HEK293 (cell line): Measurements from ENCODE around the gene GCAT.
A peak's percentile ranks its signal among the peaks of the same experiment; 100 is the strongest.

Experiments
- BCL11A ChIP-seq: fragments of 450-650 bp; formaldehyde crosslinking; IDR thresholded peaks from 2 replicates; pipeline ENCODE4 v1.5.1; 2016; ENCODE audit warnings: low read depth, missing biosample characterization, missing genetic modification characterization
- GLIS2 ChIP-seq: fragments of 450-650 bp; formaldehyde crosslinking; IDR thresholded peaks from 2 replicates; pipeline ENCODE4 v1.5.1; 2016; ENCODE audit warnings: missing biosample characterization, missing genetic modification characterization
- KLF16 ChIP-seq: fragments of 450-650 bp; formaldehyde crosslinking; IDR thresholded peaks from 2 replicates; pipeline ENCODE4 v1.5.1; 2017; ENCODE audit warnings: missing biosample characterization, missing genetic modification characterization
- MYNN ChIP-seq: fragments of 450-650 bp; formaldehyde crosslinking; IDR thresholded peaks from 2 replicates; pipeline ENCODE4 v1.5.1; 2016; ENCODE audit warnings: missing biosample characterization, missing genetic modification characterization, borderline replicate concordance
- PRDM1 ChIP-seq: fragments of 450-650 bp; formaldehyde crosslinking; IDR thresholded peaks from 2 replicates; pipeline ENCODE4; 2016; ENCODE audit warnings: missing biosample characterization, missing genetic modification characterization
- SCRT1 ChIP-seq: fragments of 450-650 bp; formaldehyde crosslinking; IDR thresholded peaks from 2 replicates; pipeline ENCODE4 v1.5.1; 2016; ENCODE audit warnings: missing biosample characterization, missing genetic modification characterization, borderline replicate concordance
- SCRT2 ChIP-seq: fragments of 450-650 bp; formaldehyde crosslinking; IDR thresholded peaks from 2 replicates; pipeline ENCODE4 v1.5.1; 2016; ENCODE audit warnings: missing biosample characterization, missing genetic modification characterization
- SP2 ChIP-seq: fragments of 450-650 bp; formaldehyde crosslinking; IDR thresholded peaks from 2 replicates; pipeline ENCODE4 v1.5.1; 2016; ENCODE audit warnings: missing biosample characterization, missing genetic modification characterization
- SP7 ChIP-seq: fragments of 450-650 bp; formaldehyde crosslinking; IDR thresholded peaks from 2 replicates; pipeline ENCODE4 v1.5.1; 2016; ENCODE audit warnings: missing biosample characterization, missing genetic modification characterization
- YY2 ChIP-seq: fragments of 450-650 bp; formaldehyde crosslinking; IDR thresholded peaks from 2 replicates; pipeline ENCODE4 v1.5.1; 2016; ENCODE audit warnings: missing biosample characterization, missing genetic modification characterization
- ZBTB7A ChIP-seq: fragments of 450-650 bp; formaldehyde crosslinking; IDR thresholded peaks from 2 replicates; pipeline ENCODE4 v1.5.1; 2016; ENCODE audit warnings: low read depth, missing biosample characterization, missing genetic modification characterization
- ZBTB8A ChIP-seq: fragments of 450-650 bp; formaldehyde crosslinking; IDR thresholded peaks from 2 replicates; pipeline ENCODE4 v1.5.1; 2016; ENCODE audit warnings: missing biosample characterization, missing genetic modification characterization
- ZFP41 ChIP-seq: fragments of 450-650 bp; formaldehyde crosslinking; IDR thresholded peaks from 2 replicates; pipeline ENCODE4 v1.5.1; 2016; ENCODE audit warnings: missing biosample characterization, missing genetic modification characterization, borderline replicate concordance
- ZNF132 ChIP-seq: fragments of 450-650 bp; formaldehyde crosslinking; IDR thresholded peaks from 2 replicates; pipeline ENCODE4 v1.5.1; 2017; ENCODE audit warnings: missing biosample characterization, missing genetic modification characterization, borderline replicate concordance
- ZNF223 ChIP-seq: fragments of 450-650 bp; formaldehyde crosslinking; IDR thresholded peaks from 2 replicates; pipeline ENCODE4 v1.5.1; 2016; ENCODE audit warnings: missing biosample characterization, missing genetic modification characterization
- ZNF292 ChIP-seq: fragments of 450-650 bp; formaldehyde crosslinking; IDR thresholded peaks from 2 replicates; pipeline ENCODE4 v1.5.1; 2016; ENCODE audit warnings: low read depth, missing biosample characterization, missing genetic modification characterization, borderline replicate concordance
- ZNF311 ChIP-seq: fragments of 450-650 bp; formaldehyde crosslinking; IDR thresholded peaks from 2 replicates; pipeline ENCODE4 v1.5.1; 2017; ENCODE audit warnings: missing biosample characterization, missing genetic modification characterization, borderline replicate concordance
- ZNF366 ChIP-seq: fragments of 450-650 bp; formaldehyde crosslinking; conservative IDR thresholded peaks from 2 replicates; pipeline ENCODE4 v1.5.1; 2016; ENCODE audit warnings: missing biosample characterization, missing genetic modification characterization
- ZNF416 ChIP-seq: fragments of 450-650 bp; formaldehyde crosslinking; IDR thresholded peaks from 2 replicates; pipeline ENCODE4 v1.5.1; 2016; ENCODE audit warnings: missing biosample characterization, missing genetic modification characterization
- ZNF624 ChIP-seq: fragments of 450-650 bp; formaldehyde crosslinking; IDR thresholded peaks from 2 replicates; pipeline ENCODE4 v1.5.1; 2017; ENCODE audit warnings: missing biosample characterization, missing genetic modification characterization
- ZNF629 ChIP-seq: fragments of 450-650 bp; formaldehyde crosslinking; IDR thresholded peaks from 2 replicates; pipeline ENCODE4 v1.5.1; 2017; ENCODE audit warnings: missing biosample characterization, missing genetic modification characterization
- ZNF660 ChIP-seq: fragments of 450-650 bp; IDR thresholded peaks from 2 replicates; pipeline ENCODE4 v1.5.1; 2018; ENCODE audit warnings: missing biosample characterization, mild to moderate bottlenecking, missing genetic modification characterization
- ZNF843 ChIP-seq: fragments of 450-650 bp; formaldehyde crosslinking; IDR thresholded peaks from 2 replicates; pipeline ENCODE4 v1.5.1; 2016; ENCODE audit warnings: missing biosample characterization, missing genetic modification characterization
- TF ChIP-seq, protein P1 (sequence below): fragments of 450-650 bp; formaldehyde crosslinking; IDR thresholded peaks from 2 replicates; pipeline ENCODE4 v1.5.1; 2017; ENCODE audit warnings: missing biosample characterization, missing genetic modification characterization
- TF ChIP-seq, protein P2 (sequence below): fragments of 450-650 bp; formaldehyde crosslinking; IDR thresholded peaks from 2 replicates; pipeline ENCODE4 v1.5.1; 2016; ENCODE audit warnings: missing biosample characterization, missing genetic modification characterization
- TF ChIP-seq, protein P3 (sequence below): fragments of 450-650 bp; formaldehyde crosslinking; IDR thresholded peaks from 2 replicates; pipeline ENCODE4 v1.5.1; 2016; ENCODE audit warnings: missing biosample characterization, missing genetic modification characterization, low read depth
- TF ChIP-seq, protein P4 (sequence below): fragments of 450-650 bp; formaldehyde crosslinking; IDR thresholded peaks from 2 replicates; pipeline ENCODE4 v1.5.1; 2016; ENCODE audit warnings: missing biosample characterization, missing genetic modification characterization
- TF ChIP-seq, protein P5 (sequence below): fragments of 450-650 bp; formaldehyde crosslinking; IDR thresholded peaks from 2 replicates; pipeline ENCODE4 v1.5.1; 2016; ENCODE audit warnings: missing biosample characterization, missing genetic modification characterization

Gene GCAT

DNA sequence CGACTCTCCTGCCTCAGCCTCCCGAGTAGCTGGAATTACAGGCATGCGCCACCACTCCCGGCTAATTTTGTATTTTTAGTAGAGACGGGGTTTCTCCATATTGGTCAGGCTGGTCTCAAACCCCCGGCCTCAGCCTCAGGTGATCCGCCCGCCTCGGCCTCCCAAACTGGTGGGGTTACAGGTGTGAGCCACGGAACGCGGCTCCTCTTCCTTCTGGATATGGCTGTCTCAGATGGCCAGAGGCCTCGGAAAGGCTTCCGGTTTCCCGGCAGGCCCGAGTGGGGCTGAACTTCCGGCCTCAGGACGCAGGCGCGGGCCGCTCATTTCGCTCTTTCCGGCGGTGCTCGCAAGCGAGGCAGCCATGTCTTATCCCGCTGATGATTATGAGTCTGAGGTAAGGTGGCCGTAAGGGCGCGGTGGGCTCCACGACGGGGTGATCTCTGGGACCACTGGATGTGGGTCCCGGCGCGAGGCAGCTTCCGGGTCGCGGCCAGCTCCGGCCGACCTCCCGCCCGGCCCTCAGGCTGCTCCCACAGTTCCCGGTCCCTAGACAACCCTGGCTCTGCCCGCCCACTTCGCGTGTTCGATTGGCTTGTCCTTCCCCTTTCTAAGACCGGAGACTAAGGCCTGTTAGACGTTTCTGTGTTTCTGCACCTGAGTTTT lies 41.5 kb downstream of the GCAT start, which contains the start of gene EIF3L (continued):
- TF ChIP-seq MYNN (tag by site-specific recombination) = no peak
- TF ChIP-seq ZBTB8A (tag by site-specific recombination) = peak; percentile 39; the same call in 1 of the 2 replicates
- TF ChIP-seq, protein P1, sequence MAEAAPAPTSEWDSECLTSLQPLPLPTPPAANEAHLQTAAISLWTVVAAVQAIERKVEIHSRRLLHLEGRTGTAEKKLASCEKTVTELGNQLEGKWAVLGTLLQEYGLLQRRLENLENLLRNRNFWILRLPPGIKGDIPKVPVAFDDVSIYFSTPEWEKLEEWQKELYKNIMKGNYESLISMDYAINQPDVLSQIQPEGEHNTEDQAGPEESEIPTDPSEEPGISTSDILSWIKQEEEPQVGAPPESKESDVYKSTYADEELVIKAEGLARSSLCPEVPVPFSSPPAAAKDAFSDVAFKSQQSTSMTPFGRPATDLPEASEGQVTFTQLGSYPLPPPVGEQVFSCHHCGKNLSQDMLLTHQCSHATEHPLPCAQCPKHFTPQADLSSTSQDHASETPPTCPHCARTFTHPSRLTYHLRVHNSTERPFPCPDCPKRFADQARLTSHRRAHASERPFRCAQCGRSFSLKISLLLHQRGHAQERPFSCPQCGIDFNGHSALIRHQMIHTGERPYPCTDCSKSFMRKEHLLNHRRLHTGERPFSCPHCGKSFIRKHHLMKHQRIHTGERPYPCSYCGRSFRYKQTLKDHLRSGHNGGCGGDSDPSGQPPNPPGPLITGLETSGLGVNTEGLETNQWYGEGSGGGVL (tag by site-specific recombination) = no peak
- peak; percentile 83 for TF ChIP-seq YY2 (tag by site-specific recombination)
- no peak for TF ChIP-seq BCL11A
- peak; percentile 59 for TF ChIP-seq SP7
- no peak for TF ChIP-seq ZNF311
- TF ChIP-seq ZFP41 (tag by site-specific recombination) = no peak
- no peak for TF ChIP-seq ZNF366 (tag by site-specific recombination)
- 0 out of 2 replicates have a peak, but pooled peaks have one; percentile 34 for TF ChIP-seq ZNF660 (tag by site-specific recombination)
- no peak for TF ChIP-seq PRDM1 (tag by site-specific recombination)
- TF ChIP-seq ZNF132 (tag by site-specific recombination) = no peak
- TF ChIP-seq ZNF629 (tag by site-specific recombination) = peak; percentile 66
- TF ChIP-seq ZNF624 = no peak
- TF ChIP-seq, protein P2, sequence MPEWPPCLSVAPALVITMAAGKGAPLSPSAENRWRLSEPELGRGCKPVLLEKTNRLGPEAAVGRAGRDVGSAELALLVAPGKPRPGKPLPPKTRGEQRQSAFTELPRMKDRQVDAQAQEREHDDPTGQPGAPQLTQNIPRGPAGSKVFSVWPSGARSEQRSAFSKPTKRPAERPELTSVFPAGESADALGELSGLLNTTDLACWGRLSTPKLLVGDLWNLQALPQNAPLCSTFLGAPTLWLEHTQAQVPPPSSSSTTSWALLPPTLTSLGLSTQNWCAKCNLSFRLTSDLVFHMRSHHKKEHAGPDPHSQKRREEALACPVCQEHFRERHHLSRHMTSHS (tag by site-specific recombination) = no peak
- no peak for TF ChIP-seq ZBTB7A
- peak; percentile 43; the same call in 1 of the 2 replicates for TF ChIP-seq KLF16 (tag by site-specific recombination)
- TF ChIP-seq SCRT1 (tag by site-specific recombination) = peak; percentile 99
- TF ChIP-seq, protein P3, sequence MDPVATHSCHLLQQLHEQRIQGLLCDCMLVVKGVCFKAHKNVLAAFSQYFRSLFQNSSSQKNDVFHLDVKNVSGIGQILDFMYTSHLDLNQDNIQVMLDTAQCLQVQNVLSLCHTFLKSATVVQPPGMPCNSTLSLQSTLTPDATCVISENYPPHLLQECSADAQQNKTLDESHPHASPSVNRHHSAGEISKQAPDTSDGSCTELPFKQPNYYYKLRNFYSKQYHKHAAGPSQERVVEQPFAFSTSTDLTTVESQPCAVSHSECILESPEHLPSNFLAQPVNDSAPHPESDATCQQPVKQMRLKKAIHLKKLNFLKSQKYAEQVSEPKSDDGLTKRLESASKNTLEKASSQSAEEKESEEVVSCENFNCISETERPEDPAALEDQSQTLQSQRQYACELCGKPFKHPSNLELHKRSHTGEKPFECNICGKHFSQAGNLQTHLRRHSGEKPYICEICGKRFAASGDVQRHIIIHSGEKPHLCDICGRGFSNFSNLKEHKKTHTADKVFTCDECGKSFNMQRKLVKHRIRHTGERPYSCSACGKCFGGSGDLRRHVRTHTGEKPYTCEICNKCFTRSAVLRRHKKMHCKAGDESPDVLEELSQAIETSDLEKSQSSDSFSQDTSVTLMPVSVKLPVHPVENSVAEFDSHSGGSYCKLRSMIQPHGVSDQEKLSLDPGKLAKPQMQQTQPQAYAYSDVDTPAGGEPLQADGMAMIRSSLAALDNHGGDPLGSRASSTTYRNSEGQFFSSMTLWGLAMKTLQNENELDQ = no peak
- peak; percentile 90 for TF ChIP-seq SP2
- TF ChIP-seq, protein P4, sequence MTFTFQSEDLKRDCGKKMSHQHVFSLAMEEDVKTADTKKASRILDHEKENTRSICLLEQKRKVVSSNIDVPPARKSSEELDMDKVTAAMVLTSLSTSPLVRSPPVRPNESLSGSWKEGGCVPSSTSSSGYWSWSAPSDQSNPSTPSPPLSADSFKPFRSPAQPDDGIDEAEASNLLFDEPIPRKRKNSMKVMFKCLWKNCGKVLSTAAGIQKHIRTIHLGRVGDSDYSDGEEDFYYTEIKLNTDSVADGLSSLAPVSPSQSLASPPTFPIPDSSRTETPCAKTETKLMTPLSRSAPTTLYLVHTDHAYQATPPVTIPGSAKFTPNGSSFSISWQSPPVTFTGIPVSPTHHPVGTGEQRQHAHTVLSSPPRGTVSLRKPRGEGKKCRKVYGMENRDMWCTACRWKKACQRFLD (tag by site-specific recombination) = no peak
- peak; percentile 100 for TF ChIP-seq SCRT2 (tag by site-specific recombination)
- no peak for TF ChIP-seq ZNF292 (tag by site-specific recombination)
- no peak for TF ChIP-seq ZNF416 (tag by site-specific recombination)
- no peak for TF ChIP-seq ZNF843
- TF ChIP-seq, protein P5, sequence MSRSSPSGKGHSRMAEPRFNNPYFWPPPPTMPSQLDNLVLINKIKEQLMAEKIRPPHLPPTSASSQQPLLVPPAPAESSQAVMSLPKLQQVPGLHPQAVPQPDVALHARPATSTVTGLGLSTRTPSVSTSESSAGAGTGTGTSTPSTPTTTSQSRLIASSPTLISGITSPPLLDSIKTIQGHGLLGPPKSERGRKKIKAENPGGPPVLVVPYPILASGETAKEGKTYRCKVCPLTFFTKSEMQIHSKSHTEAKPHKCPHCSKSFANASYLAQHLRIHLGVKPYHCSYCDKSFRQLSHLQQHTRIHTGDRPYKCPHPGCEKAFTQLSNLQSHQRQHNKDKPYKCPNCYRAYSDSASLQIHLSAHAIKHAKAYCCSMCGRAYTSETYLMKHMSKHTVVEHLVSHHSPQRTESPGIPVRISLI (tag by site-specific recombination) = no peak
- TF ChIP-seq ZNF223 = no peak
- TF ChIP-seq GLIS2 (tag by site-specific recombination) = no peak
